Ishikawa (cell line): ENCODE data around the gene TTN.
A peak's percentile ranks its signal among the peaks of the same experiment; 100 is the strongest.

Experiments
- CEBPB ChIP-seq: IDR thresholded peaks from 2 replicates; pipeline ENCODE4 v1.6.1; 2012
- CREB1 ChIP-seq: IDR thresholded peaks from 2 replicates; pipeline ENCODE4 v1.6.1; 2012; ENCODE audit warnings: low read depth
- EGR1 ChIP-seq: IDR thresholded peaks from 2 replicates; pipeline ENCODE4 v1.6.1; 2012
- EP300 ChIP-seq: IDR thresholded peaks from 2 replicates; pipeline ENCODE4 v1.6.1; 2012; ENCODE audit warnings: borderline replicate concordance
- FOXM1 ChIP-seq: IDR thresholded peaks from 2 replicates; pipeline ENCODE4 v1.6.1; 2012; ENCODE audit warnings: low read depth, borderline replicate concordance
- MAX ChIP-seq: IDR thresholded peaks from 2 replicates; pipeline ENCODE4 v1.6.1; 2012
- NFIC ChIP-seq: IDR thresholded peaks from 2 replicates; pipeline ENCODE4 v1.6.1; 2012
- RAD21 ChIP-seq: IDR thresholded peaks from 2 replicates; pipeline ENCODE4 v1.6.1; 2012; ENCODE audit warnings: low read depth
- REST ChIP-seq: IDR thresholded peaks from 2 replicates; pipeline ENCODE4 v1.6.1; 2012; ENCODE audit warnings: low read depth, mild to moderate bottlenecking
- TAF1 ChIP-seq: IDR thresholded peaks from 2 replicates; pipeline ENCODE4 v1.6.1; 2012; ENCODE audit warnings: low read depth, mild to moderate bottlenecking
- TCF12 ChIP-seq: IDR thresholded peaks from 2 replicates; pipeline ENCODE4 v1.6.1; 2012; ENCODE audit warnings: low read depth
- TEAD4 ChIP-seq: IDR thresholded peaks from 2 replicates; pipeline ENCODE4 v1.6.1; 2012
- USF1 ChIP-seq: IDR thresholded peaks from 2 replicates; pipeline ENCODE4 v1.6.1; 2012
- YY1 ChIP-seq: IDR thresholded peaks from 2 replicates; pipeline ENCODE4 v1.6.1; 2012; ENCODE audit warnings: low read depth
- ZBTB7A ChIP-seq: IDR thresholded peaks from 2 replicates; pipeline ENCODE4 v1.6.1; 2012; ENCODE audit warnings: low read depth

Gene TTN

GRCh38 chr2:178800510-178800909, 6.7 kb downstream of the TTN start:
- TF ChIP-seq CEBPB (no peak), RAD21 (no peak), CREB1 (no peak), TAF1 (no peak), EP300 (no peak), MAX (no peak), USF1 (no peak), NFIC (no peak), FOXM1 (no peak), REST (no peak), EGR1 (no peak), ZBTB7A (no peak), YY1 (no peak), TCF12 (no peak), TEAD4 (no peak)

- no peak for TF ChIP-seq REST
- no peak for TF ChIP-seq CEBPB
- no peak for TF ChIP-seq CREB1
- TF ChIP-seq EP300 = no peak
Observed at GRCh38 chr2:178799305-178799704, 7.9 kb downstream of the TTN start.

GRCh38 chr2:178796079-178796677, 11.0 kb downstream of the TTN start:
- TF ChIP-seq CREB1 (no peak), RAD21 (peak; percentile 67), EP300 (no peak)

GRCh38 chr2:178787934-178788333, 19.3 kb downstream of the TTN start:
- TF ChIP-seq NFIC = no peak
- TF ChIP-seq TCF12 = no peak
- no peak for TF ChIP-seq TAF1
- no peak for TF ChIP-seq REST
- TF ChIP-seq YY1 = no peak
- TF ChIP-seq TEAD4 = no peak
- TF ChIP-seq FOXM1 = no peak
- no peak for TF ChIP-seq CREB1
- no peak for TF ChIP-seq EGR1
- no peak for TF ChIP-seq RAD21
- TF ChIP-seq MAX = no peak
- TF ChIP-seq USF1 = no peak
- no peak for TF ChIP-seq ZBTB7A
- no peak for TF ChIP-seq EP300
- TF ChIP-seq CEBPB = no peak

- TF ChIP-seq RAD21 (no peak), CREB1 (no peak), CEBPB (no peak), YY1 (no peak), EP300 (no peak), NFIC (no peak), USF1 (no peak), ZBTB7A (no peak), EGR1 (no peak), FOXM1 (no peak), TCF12 (no peak), TAF1 (no peak), MAX (no peak), REST (no peak), TEAD4 (no peak)
Observed at GRCh38 chr2:178787155-178787554, 20.1 kb downstream of the TTN start.
